Neuronal stem cell (in vitro differentiated cells): ENCODE data around the gene HS3ST6. TPM values are rescaled to one million over a fixed set of nuclear protein-coding genes. Genes with fewer than 3 reads are reported as not detected.

Source experiments
- DNase-seq: peaks from one replicate; pipeline ENCODE4 v3.0.0-alpha.2; 2013; ENCODE audit warnings: low spot score
- H2AFZ ChIP-seq: one replicate; pipeline ENCODE4 v1.6.1; 2013; ENCODE audit warnings: mild to moderate bottlenecking, low read length, inconsistent platforms
- H2AK5ac ChIP-seq: 2 replicates; pipeline ENCODE4 v1.6.1; 2013; ENCODE audit warnings: low read depth, mild to moderate bottlenecking, inconsistent platforms, low read length, moderate library complexity, mixed read lengths
- H2BK120ac ChIP-seq: 2 replicates; pipeline ENCODE4 v1.6.1; 2013; ENCODE audit warnings: low read depth, mild to moderate bottlenecking, inconsistent platforms, low read length, moderate library complexity, mixed read lengths
- H2BK12ac ChIP-seq: one replicate; pipeline ENCODE4 v1.6.1; 2013; ENCODE audit warnings: low read length, inconsistent platforms
- H2BK15ac ChIP-seq: 2 replicates; pipeline ENCODE4 v1.6.1; 2013; ENCODE audit warnings: mild to moderate bottlenecking, low read length, inconsistent platforms, mixed read lengths
- H2BK5ac ChIP-seq: one replicate; pipeline ENCODE4 v1.6.1; 2013; ENCODE audit warnings: inconsistent platforms, mild to moderate bottlenecking, low read length, moderate library complexity
- H3K14ac ChIP-seq: one replicate; pipeline ENCODE4 v1.6.1; 2013; ENCODE audit warnings: low read length, inconsistent platforms
- H3K18ac ChIP-seq: 2 replicates; pipeline ENCODE4 v1.6.1; 2013; ENCODE audit warnings: low read length, inconsistent platforms
- H3K23ac ChIP-seq: 2 replicates; pipeline ENCODE4 v1.6.1; 2013; ENCODE audit warnings: low read depth, mild to moderate bottlenecking, mixed read lengths, low read length, inconsistent platforms; ENCODE audit not compliant: poor library complexity
- H3K27ac ChIP-seq: replicated peaks from 3 replicates; pipeline ENCODE4 v1.5.1; 2013; ENCODE audit warnings: low read length, inconsistent platforms
- H3K27me3 ChIP-seq, 3 experiments: 2 replicates each; pipeline ENCODE4 v1.6.1; 2013; ENCODE audit warnings: low read length in 3 of 3, mild to moderate bottlenecking in 2 of 3, inconsistent platforms in 1 of 3, low read depth in 1 of 3, mixed read lengths in 1 of 3, moderate library complexity in 1 of 3; ENCODE audit not compliant: control insufficient read depth in 3 of 3, insufficient read depth in 3 of 3
- H3K36me3 ChIP-seq, 2 donors: replicated peaks in 1 of 2; 2 replicates each; pipeline ENCODE4 v1.6.1; 2013; ENCODE audit warnings: low read length in 2 of 2; ENCODE audit not compliant: control insufficient read depth in 2 of 2, insufficient read depth in 2 of 2
- H3K4ac ChIP-seq: 2 replicates; pipeline ENCODE4 v1.6.1; 2013; ENCODE audit warnings: inconsistent platforms, mild to moderate bottlenecking, low read length, moderate library complexity
- H3K4me1 ChIP-seq, 2 donors: 1 replicate in 1 of 2; 2 replicates in 1 of 2; pipeline ENCODE4 v1.6.1; 2013; ENCODE audit warnings: low read length in 2 of 2, low read depth in 1 of 2; ENCODE audit not compliant: control insufficient read depth in 2 of 2, insufficient read depth in 1 of 2
- H3K4me2 ChIP-seq: one replicate; pipeline ENCODE4 v1.6.1; 2013; ENCODE audit warnings: mild to moderate bottlenecking, low read length, inconsistent platforms; ENCODE audit not compliant: insufficient read depth, poor library complexity, severe bottlenecking
- H3K4me3 ChIP-seq, 2 donors: 2 replicates each; pipeline ENCODE4 v1.5.1; 2013; ENCODE audit warnings: low read length in 2 of 2, mild to moderate bottlenecking in 2 of 2, inconsistent platforms in 1 of 2, moderate library complexity in 1 of 2
- H3K79me1 ChIP-seq: one replicate; pipeline ENCODE4 v1.6.1; 2013; ENCODE audit warnings: low read depth, mild to moderate bottlenecking, inconsistent platforms, low read length, moderate library complexity
- H3K9ac ChIP-seq: one replicate; pipeline ENCODE4 v1.6.1; 2013; ENCODE audit warnings: mild to moderate bottlenecking, low read depth, low read length, inconsistent platforms; ENCODE audit not compliant: poor library complexity
- H3K9me3 ChIP-seq, 2 donors: replicated peaks in 1 of 2; 2 replicates each; pipeline versions ENCODE3 to v1.6.1; 2013; ENCODE audit warnings: low read length in 2 of 2, mild to moderate bottlenecking in 2 of 2, inconsistent platforms in 1 of 2, low read depth in 1 of 2, mixed read lengths in 1 of 2, moderate library complexity in 1 of 2; ENCODE audit not compliant: control insufficient read depth in 2 of 2, insufficient read depth in 1 of 2
- H4K8ac ChIP-seq: one replicate; pipeline ENCODE4 v1.6.1; 2013; ENCODE audit warnings: low read depth, mild to moderate bottlenecking, inconsistent platforms, low read length, moderate library complexity
- H4K91ac ChIP-seq: one replicate; pipeline ENCODE4 v1.6.1; 2013; ENCODE audit warnings: low read length, low read depth, mild to moderate bottlenecking, inconsistent platforms; ENCODE audit not compliant: poor library complexity
- WGBS, 2 donors: extraction: QIAGEN DNeasy Blood & Tissue Kit; methylation state at CpG; one replicate each; pipeline ENCODE4 v1.1.7; 2013; ENCODE audit warnings: missing lambda C conversion rate in 2 of 2, mixed read lengths in 1 of 2; ENCODE audit not compliant: insufficient read length in 2 of 2, insufficient replicate concordance in 1 of 2; ENCODE audit errors: extremely low coverage in 2 of 2; 5-methylcytosine and 5-hydroxymethylcytosine counted together
- polyA plus RNA-seq, 2 experiments: library from polyadenylated mRNA; stranded (reverse); fragments of 200-250 nt; gene quantifications; one replicate each; pipeline ENCODE4 v1.2.3, GENCODE V29; 2013

HS3ST6 gene
- polyA plus RNA-seq (2013, experiment 1 of 2) = 1.1 TPM
- 1.1 TPM for polyA plus RNA-seq (2013, experiment 2 of 2)

DNA sequence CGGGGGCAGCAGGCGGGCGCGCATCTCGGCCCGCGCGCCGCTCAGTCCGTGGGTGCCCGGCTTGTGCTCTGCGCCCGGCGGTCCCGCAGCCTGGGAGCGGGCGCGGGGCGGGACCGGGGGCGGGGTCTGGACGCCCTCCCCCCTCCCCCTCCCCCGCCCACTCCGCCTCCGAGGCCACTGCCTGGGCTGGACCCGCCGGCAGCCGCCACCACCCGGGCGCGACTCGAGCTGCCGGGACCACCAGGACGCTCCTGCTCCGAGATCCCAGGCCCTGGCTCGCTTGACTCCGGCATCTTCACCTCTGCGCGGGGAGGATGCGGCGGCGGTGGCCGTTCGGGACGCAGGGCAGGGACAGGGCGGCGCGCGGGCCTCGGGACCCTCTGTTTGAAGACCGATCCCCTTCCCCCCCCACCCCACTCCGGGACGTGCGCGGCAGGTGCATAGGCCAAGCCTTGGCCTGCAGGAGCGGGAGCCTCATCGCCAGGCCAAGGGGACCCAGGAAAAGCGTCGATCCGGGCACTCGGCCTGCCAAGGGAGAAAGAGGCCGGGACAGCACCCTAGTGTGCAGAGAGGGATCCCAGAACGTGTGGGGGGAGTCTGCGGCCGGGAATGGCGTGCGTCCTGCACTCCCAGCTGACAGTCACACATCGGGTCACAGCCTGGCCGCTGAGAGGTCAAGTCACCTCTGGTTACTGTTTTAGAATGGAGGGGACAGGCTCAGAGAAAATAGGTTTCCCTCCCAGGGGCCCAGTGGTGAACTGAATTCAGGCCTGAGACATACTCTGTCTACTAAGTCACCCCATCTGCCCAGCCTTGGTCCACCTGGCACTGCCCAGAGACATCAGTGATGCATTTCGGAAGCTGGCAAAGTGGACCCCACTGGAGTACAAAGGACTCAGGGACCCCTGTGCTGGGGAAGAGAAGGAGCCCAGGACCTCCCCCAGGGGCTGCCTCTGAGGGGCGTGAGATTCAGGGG lies at the start of gene HS3ST6:
Gene HS3ST6, minus strand, starts transcription at position 65 of the 976 bp plus-strand sequence. CDS start 92 bp downstream, outside the sequence.
- Histone ChIP-seq H2BK120ac (peak within 1 kb of the TSS; percentile 29), H3K18ac (peak within 1 kb of the TSS; percentile 89), H3K9ac (peak within 1 kb of the TSS; percentile 73), H3K4ac (no peak within 1 kb of the TSS), H2BK12ac (peak within 1 kb of the TSS; percentile 75), H3K79me1 (peaks cover 5% of the 10 kb centered on the region), H3K4me3 (peak within 1 kb of the TSS; percentile 24 to 71), H3K27me3 (peaks cover 26 to 89% (median 56%) of the 10 kb centered on the region in 3 experiments), H3K4me1 (peaks cover 18 to 46% of the 10 kb centered on the region in 2 donors), H3K23ac (peak within 1 kb of the TSS; percentile 90), H3K36me3 (no peaks in the 10 kb centered on the region), H2AK5ac (peak within 1 kb of the TSS; percentile 99), H3K9me3 (peaks cover 0 to 3% of the 10 kb centered on the region in 2 donors), H3K27ac (no peak within 1 kb of the TSS), H3K4me2 (peak within 1 kb of the TSS; percentile 89), H2BK5ac (no peak within 1 kb of the TSS), H2BK15ac (peak within 1 kb of the TSS; percentile 79), H3K14ac (peak within 1 kb of the TSS; percentile 15), H4K8ac (no peak within 1 kb of the TSS), H2AFZ (peak within 1 kb of the TSS; percentile 85), H4K91ac (no peak within 1 kb of the TSS)
- no peak for DNase-seq
- no CpG with 5 or more reads among the region's 71 CpGs for WGBS, 2 donors

DNA sequence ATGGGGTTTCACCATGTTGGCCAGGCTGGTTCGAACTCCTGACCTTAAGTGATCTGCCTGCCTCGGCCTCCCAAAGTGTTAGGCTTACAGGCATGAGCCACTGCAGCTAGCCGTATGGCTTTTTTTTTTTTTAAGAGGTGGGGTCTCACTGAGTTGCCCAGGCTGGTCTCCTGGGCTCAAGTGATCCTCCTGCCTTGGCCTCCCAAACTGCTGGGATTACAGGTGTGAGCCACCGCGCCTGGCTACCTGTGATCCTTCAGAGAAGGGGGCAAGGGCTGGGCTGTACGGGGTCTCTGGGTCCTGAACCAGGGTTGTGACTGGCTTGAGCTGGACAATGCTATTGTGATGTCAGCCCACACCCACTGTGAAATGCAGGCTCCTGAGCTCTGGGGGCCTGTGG lies 48.2 kb upstream of the HS3ST6 start, which contains the start of gene RNF151:
Gene RNF151, plus strand, starts transcription at position 397 of the 400 bp plus-strand sequence. CDS start 26 bp downstream, outside the sequence.
- no peak within 1 kb of the TSS for H2AFZ ChIP-seq
- no peak within 1 kb of the TSS for H3K27ac ChIP-seq
- H3K4me1 ChIP-seq = peaks cover 7 to 12% of the 10 kb centered on the region in 2 donors
- peaks cover 13 to 28% of the 10 kb centered on the region in 2 donors for H3K36me3 ChIP-seq
- H2BK5ac ChIP-seq = no peak within 1 kb of the TSS
- H2BK15ac ChIP-seq = no peak within 1 kb of the TSS
- no peak within 1 kb of the TSS for H3K14ac ChIP-seq
- H3K9ac ChIP-seq = no peak within 1 kb of the TSS
- H3K4ac ChIP-seq = no peak within 1 kb of the TSS
- no peak for DNase-seq
- no peak within 1 kb of the TSS for H4K8ac ChIP-seq
- H3K4me3 ChIP-seq = peak within 1 kb of the TSS; percentile 86 to 87
- H3K18ac ChIP-seq = no peak within 1 kb of the TSS
- H3K27me3 ChIP-seq = no peaks in the 10 kb centered on the region
- H3K23ac ChIP-seq = no peak within 1 kb of the TSS
- H2BK12ac ChIP-seq = no peak within 1 kb of the TSS
- H4K91ac ChIP-seq = no peak within 1 kb of the TSS
- H2AK5ac ChIP-seq = peak within 1 kb of the TSS; percentile 53
- no peak within 1 kb of the TSS for H2BK120ac ChIP-seq
- H3K4me2 ChIP-seq = peak within 1 kb of the TSS; percentile 87
- peaks cover 14% of the 10 kb centered on the region for H3K79me1 ChIP-seq
- H3K9me3 ChIP-seq = no peaks in the 10 kb centered on the region
- WGBS, 2 donors = no CpG with 5 or more reads among the region's 6 CpGs

DNA sequence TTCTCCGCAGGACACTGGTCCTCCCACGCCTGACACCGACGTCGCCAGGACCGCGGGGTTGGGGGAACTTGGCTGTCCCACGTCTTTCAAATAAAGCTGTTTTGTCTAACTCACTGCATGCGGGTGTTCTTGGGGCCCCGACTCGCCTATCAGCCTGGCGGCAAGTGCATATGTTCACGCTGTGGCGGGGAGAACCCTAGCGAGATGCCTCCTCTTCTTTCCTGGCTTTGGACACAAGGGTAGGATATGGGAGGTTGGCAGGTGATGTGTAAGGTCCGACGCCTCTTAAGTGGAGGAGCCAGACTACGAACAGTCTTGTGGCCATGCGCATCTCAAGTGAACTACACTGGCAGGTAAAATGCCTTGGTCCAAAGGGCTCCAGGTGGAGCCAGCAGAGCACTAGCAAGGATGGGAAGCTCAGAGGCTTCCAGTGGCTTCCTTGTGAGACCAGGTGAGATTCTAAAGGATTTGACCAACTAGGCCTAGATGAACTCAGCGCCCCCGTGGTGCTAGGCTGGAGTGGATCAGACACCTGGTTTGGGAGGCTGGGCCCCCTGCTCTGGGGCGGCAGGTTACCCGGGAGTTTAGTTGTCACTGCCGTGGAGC lies 47.3 kb upstream of the HS3ST6 start:
- no peak overlapping the region for H3K14ac ChIP-seq
- H3K4me1 ChIP-seq = peaks cover 13 to 14% of the 10 kb centered on the region in 2 donors
- peak overlapping the region; percentile 94 for H3K9ac ChIP-seq
- H2BK5ac ChIP-seq = no peak overlapping the region
- H3K36me3 ChIP-seq = peaks cover 18 to 35% of the 10 kb centered on the region in 2 donors
- peak overlapping the region; percentile 53 for H2AK5ac ChIP-seq
- H3K4me3 ChIP-seq = peak overlapping the region; percentile 86 to 87
- peak overlapping the region; percentile 93 for H3K18ac ChIP-seq
- H2AFZ ChIP-seq = peak overlapping the region; percentile 90
- no peak for DNase-seq
- no peak overlapping the region for H3K4ac ChIP-seq
- H3K27me3 ChIP-seq = no peaks in the 10 kb centered on the region
- H3K27ac ChIP-seq = no peak overlapping the region
- H2BK120ac ChIP-seq = no peak overlapping the region
- H2BK15ac ChIP-seq = peak overlapping the region; percentile 9
- H3K9me3 ChIP-seq = no peaks in the 10 kb centered on the region
- WGBS, 2 donors = no CpG with 5 or more reads among the region's 24 CpGs
- peak overlapping the region; percentile 98 for H3K23ac ChIP-seq
- H3K79me1 ChIP-seq = peaks cover 14% of the 10 kb centered on the region
- H2BK12ac ChIP-seq = no peak overlapping the region
- no peak overlapping the region for H4K8ac ChIP-seq
- H3K4me2 ChIP-seq = peak overlapping the region; percentile 87
- no peak overlapping the region for H4K91ac ChIP-seq
